HEK293 (cell line): ENCODE results near the gene KLHL6.

Source experiments
- ATF2 ChIP-seq: fragments of 450-650 bp; formaldehyde crosslinking; IDR thresholded peaks from 2 replicates; pipeline ENCODE4 v1.5.1; 2016; ENCODE audit warnings: missing biosample characterization, missing genetic modification characterization, low read depth
- ZNF518A ChIP-seq: fragments of 450-650 bp; formaldehyde crosslinking; conservative IDR thresholded peaks from 2 replicates; pipeline ENCODE4 v1.5.1; 2016; ENCODE audit warnings: low read depth, missing biosample characterization, missing genetic modification characterization

- TF ChIP-seq ZNF518A (tag by site-specific recombination) (no peak), ATF2 (tag by site-specific recombination) (no peak)
Observed at GRCh38 chr3:183517607-183518006, 37.9 kb downstream of the KLHL6 start.
